Epithelial cell of prostate (primary cell): ENCODE results near the gene KRTAP10-6.
"Not testable (repeated sequence)": the region's sequence is repeated elsewhere in the genome, so short reads cannot be mapped to it uniquely, and the experiment has no call there.

Experiments used
- DNase-seq: peaks from one replicate; pipeline ENCODE4 v3.0.0-alpha.2; 2011; ENCODE audit warnings: low read depth, low spot score
- H3K27ac ChIP-seq: fragments of 450-650 bp; 2 replicates; pipeline ENCODE4 v1.5.1; 2017; ENCODE audit warnings: mild to moderate bottlenecking

Gene KRTAP10-6

DNA sequence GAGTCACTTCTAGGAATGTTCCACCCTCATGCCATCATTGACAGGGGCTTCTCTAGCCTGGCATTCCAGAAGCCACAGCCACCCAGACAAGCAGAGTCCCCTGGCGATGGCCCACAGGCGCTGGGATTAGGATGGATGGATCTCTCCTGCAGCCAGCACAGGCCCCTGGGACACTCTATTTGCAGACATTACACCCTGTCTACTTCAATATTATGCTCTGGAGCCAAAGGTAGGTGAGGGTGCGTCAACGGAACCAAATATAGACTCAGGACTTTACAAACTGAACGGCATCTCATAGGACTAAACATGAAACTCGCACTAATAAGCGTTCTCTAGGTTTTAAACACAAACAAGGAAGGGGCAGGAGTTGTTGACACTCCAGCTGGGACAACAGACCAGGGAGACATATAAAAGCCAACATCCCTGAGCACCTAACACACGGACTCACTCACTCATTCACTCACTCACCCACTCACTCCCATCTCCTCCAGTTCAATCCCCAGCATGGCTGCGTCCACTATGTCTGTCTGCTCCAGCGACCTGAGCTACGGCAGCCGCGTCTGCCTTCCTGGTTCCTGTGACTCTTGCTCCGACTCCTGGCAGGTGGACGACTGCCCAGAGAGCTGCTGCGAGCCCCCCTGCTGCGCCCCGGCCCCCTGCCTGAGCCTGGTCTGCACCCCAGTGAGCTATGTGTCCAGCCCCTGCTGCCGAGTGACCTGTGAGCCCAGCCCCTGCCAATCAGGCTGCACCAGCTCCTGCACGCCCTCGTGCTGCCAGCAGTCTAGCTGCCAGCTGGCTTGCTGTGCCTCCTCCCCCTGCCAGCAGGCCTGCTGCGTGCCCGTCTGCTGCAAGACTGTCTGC, 8.0 kb upstream of the KRTAP10-6 start, which contains the start of gene KRTAP10-7:
TSS of gene KRTAP10-7 (plus strand) at position 480 of the 861 bp plus-strand sequence. CDS start at position 505, 25 bp downstream.
- DNase-seq, H3K27ac ChIP-seq: not testable (repeated sequence)

DNA sequence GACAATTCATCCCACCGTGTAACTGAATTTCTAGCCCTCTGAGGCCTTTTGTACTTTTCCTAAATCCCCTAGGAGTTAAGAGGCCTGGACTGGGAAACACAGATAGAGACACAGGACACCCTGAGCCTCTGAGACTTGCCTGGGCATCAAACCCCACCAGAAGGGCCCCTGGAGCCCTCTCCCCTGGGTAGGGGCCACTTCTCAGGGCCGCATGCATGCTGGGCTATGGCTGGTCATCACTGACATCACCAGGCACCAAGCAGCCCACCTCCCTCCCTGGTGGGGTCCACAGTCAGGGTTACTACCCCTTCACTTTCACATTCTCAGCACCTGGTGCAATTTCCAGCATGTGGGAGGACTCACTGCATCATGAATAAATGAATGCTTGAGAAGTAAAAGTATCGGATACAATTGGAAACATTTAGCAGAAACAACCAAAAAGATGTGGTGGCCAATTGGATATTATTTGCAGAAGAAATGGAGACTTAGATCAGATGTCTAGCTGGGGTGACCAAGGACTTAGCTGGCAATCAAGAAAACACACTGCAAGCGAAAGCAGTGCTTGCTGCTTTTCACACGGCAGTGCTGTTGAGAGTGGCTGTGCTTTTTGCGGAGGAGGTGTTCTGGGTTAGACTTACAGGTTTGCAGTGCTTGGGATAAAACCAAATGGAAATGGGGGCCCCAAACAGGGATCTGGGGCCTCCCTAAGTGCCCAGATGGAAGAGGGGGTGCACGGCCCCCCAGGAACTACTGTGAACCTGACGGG, 7.1 kb upstream of the KRTAP10-6 start:
- no peak overlapping the region for H3K27ac ChIP-seq
- DNase-seq = no peak

DNA sequence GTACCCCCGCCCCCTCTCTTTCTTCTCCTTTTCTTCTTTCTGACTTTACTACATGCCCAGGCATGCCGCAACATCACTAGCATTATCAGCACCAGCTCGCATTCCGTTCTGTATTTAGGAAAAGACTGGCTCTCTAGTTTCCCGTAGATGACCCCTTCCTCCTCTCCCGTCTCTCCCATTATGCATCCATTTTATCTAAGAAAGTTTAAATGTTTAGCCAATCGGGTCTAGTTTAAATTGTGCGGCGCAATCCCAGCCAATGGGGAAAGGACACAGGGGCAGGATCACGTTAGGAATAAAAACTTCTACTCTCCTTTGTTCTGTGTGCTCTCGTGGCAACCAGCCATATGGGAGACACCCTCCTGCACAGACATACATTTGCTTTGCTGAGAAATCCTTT, 5.8 kb upstream of the KRTAP10-6 start:
- H3K27ac ChIP-seq = no peak overlapping the region
- no peak for DNase-seq

GRCh38 chr21:44596068-44596725, 3.9 kb upstream of the KRTAP10-6 start:
- H3K27ac ChIP-seq = no peak overlapping the region
- peak; percentile 52 for DNase-seq

DNA sequence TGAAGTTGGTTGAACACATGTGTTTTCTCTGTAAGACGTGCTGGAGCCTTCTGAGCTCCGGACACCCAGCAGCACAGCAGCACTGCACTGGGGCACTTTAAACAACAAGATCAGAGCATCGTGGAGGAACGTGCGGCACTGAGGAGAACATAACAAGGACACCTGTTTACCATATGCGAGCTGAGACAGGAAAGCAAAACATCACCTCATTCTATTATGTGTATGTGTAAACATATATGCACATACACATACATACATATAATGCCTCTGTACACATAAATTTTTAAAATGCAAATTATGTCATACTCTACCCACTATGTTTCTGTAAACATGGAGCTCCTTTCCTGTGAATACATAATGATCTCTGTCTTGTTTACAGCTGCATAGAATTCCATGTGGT, 3.2 kb upstream of the KRTAP10-6 start:
- H3K27ac ChIP-seq = no peak overlapping the region
- DNase-seq = no peak

GRCh38 chr21:44594406-44594916, 2.2 kb upstream of the KRTAP10-6 start:
- no peak for DNase-seq
- no peak overlapping the region for H3K27ac ChIP-seq

- H3K27ac ChIP-seq = no peak overlapping the region
- DNase-seq = no peak
These were observed 1.5 kb upstream of the KRTAP10-6 start for GRCh38 chr21:44593598-44594405.

DNA sequence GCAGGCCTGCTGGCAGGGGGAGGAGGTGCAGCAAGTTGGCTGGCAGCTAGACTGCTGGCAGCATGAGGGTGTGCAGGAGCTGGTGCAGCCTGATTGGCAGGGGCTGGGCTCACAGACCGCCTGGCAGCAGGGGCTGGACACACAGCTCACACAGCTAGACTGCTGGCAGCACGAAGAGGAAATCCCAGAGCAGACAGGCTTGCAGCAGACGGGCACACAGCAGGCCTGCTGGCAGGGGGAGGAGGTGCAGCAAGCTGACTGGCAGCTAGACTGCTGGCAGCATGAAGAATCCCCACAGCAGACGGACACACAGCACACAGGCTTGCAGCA, 539 bp downstream of the KRTAP10-6 start:
- not testable (repeated sequence) for DNase-seq, H3K27ac ChIP-seq

DNA sequence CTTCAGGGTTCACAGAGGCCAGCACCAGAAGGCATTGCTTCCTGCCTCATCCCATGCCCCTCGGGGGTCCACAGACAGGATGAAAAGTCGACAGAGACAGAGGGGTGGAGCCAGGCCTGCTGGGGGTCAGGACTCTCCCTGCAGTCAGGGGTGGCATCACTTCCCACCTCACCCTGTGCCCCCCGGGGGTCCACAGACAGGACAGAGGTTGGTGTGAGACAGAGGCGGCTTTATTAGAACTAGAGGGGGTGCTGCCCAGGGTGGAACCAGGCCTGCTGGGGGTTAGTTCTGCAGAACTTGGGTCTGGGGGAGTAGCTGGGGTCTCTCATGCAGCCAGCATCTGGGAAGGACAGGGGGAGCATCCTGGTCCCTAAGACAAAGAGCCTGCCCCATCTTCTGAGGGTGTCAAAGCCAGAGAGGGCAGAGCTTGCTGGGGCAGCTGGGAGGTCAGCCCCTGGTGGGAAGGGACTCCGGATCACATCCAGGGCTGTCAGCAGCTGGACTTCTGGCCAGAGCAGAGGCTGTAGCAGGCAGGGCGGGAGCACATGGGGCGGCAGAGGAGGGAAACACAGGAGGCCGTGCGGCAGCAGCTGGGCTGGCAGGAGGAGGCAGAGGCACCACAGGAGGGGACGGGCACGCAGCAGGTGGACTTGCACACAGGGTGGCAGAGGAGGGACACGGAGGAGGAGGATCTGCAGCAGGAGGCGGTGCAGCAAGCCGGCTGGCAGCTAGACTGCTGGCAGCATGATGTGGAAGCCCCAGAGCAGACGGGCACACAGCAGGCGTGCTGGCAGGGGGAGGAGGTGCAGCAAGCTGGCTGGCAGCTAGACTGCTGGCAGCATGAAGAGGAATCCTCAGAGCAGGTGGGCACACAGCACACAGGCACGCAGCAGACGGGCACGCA, 1.2 kb downstream of the KRTAP10-6 start:
- H3K27ac ChIP-seq, DNase-seq: not testable (repeated sequence)

GRCh38 chr21:44590311-44590721, 2.0 kb downstream of the KRTAP10-6 start:
- DNase-seq = no peak
- no peak overlapping the region for H3K27ac ChIP-seq

GRCh38 chr21:44589586-44590305, 2.6 kb downstream of the KRTAP10-6 start:
- no peak overlapping the region for H3K27ac ChIP-seq

GRCh38 chr21:44589094-44589493, 3.2 kb downstream of the KRTAP10-6 start:
- H3K27ac ChIP-seq = no peak overlapping the region
- DNase-seq = no peak

More at GRCh38 chr21:44589586-44590305, 2.6 kb downstream of the KRTAP10-6 start:
- no peak for DNase-seq

DNA sequence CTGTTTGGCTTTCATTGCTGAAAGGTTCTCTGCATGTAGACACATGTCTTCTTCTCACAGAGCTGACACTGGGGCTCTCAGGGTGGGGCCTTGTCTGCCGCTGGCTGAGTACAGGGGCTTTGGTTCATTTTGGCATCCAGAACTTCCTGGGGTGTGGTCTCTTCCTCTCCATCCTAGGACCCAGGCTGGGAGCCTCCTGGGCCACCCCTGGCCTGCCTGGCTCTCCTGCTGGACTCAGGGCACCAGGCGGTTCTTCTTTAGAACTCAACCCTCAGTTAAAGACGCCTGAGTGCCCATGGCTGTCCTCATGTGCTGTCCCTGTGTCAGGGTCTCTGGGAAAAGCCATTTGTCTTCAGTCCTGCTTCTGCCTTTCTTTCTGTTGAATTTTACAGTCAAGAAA, 6.4 kb downstream of the KRTAP10-6 start:
- DNase-seq = no peak
- H3K27ac ChIP-seq = no peak overlapping the region

DNA sequence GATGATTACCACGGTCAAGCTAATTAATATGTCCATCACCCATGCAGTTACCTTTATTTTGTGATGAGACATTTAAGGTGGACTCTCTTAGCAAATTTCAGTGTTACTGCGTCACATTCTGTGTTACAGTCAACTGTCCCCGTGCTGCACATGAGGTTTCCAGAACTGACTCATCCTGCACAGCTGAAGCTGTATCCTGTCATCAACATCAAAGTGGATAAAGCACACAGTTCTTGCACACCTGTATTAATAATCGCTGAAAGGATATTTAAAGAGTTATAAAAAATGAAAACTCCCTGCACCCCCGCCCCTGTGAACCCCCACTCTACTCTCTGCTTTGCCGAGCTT, 8.5 kb downstream of the KRTAP10-6 start:
- no peak for DNase-seq
- H3K27ac ChIP-seq = no peak overlapping the region

GRCh38 chr21:44583089-44583799, 9.1 kb downstream of the KRTAP10-6 start:
- DNase-seq = no peak
- no peak overlapping the region for H3K27ac ChIP-seq

DNA sequence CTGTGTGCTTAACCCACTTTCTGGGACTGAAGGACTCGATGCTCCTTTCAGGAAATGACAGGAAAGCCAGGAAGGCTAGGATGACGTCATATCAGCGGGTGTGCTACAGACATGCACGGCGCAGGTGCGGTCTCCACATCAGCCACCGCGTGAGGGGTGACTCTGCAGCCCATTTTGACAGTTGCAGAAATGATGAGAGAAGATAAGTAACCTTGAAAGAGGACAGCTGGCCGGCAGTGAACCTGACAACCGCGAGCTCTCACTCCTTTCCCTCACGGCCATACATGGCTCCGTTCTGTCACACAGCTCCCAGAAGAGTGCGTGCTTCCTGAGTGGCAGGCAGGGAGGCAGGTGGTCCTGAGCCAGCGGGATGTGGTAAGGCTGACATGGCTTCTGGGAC, 10.2 kb downstream of the KRTAP10-6 start:
- no peak overlapping the region for H3K27ac ChIP-seq
- DNase-seq = no peak

GRCh38 chr21:44581158-44581557, 11.1 kb downstream of the KRTAP10-6 start:
- H3K27ac ChIP-seq = no peak overlapping the region
- no peak for DNase-seq
